Measurements from ENCODE around the gene MLX. TPM values are rescaled to one million over a fixed set of nuclear protein-coding genes. Genes with fewer than 3 reads are reported as not detected.
"Not testable (repeated sequence)": the region's sequence is repeated elsewhere in the genome, so short reads cannot be mapped to it uniquely, and the experiment has no call there.

Gene MLX
- total RNA-seq, 1 donor from 2014 or later: 26.1 TPM

GRCh38 chr17:42618442-42619150 lies 51.7 kb downstream of the MLX start:
- Mint-ChIP-seq H3K4me1 (peaks cover 3% of the 10 kb centered on the region), H3K36me3 (peaks cover 21% of the 10 kb centered on the region), H3K27me3 (ENCODE audit: low read depth) (no peaks in the 10 kb centered on the region), H3K4me3 (no peak overlapping the region), H3K27ac (no peak overlapping the region), H3K9me3 (no peaks in the 10 kb centered on the region)
- DNase-seq (ENCODE audit: low spot score in 2 of 2, unreplicated experiment in 2 of 2): no peak
- no peak for TF ChIP-seq CTCF (IDR thresholded peaks at IDR 0.05; ENCODE audit: unreplicated experiment)

- not testable (repeated sequence) for H3K36me3 Mint-ChIP-seq; H3K27me3 Mint-ChIP-seq (ENCODE audit: low read depth); H3K4me3 Mint-ChIP-seq; H3K4me1 Mint-ChIP-seq; H3K27ac Mint-ChIP-seq; H3K9me3 Mint-ChIP-seq; DNase-seq (ENCODE audit: low spot score in 2 of 2, unreplicated experiment in 2 of 2)
Measured at GRCh38 chr17:42621987-42622386, 55.1 kb downstream of the MLX start.

Other genes starting within 250 kb of the MLX start
- gene STAT3, start 178.7 kb upstream of the MLX start, total RNA-seq: 118 to 129 TPM (median 119 TPM) in 3 replicates
- gene CAVIN1, start 143.8 kb upstream of the MLX start, total RNA-seq: 53.3 to 54.3 TPM (median 53.9 TPM) in 3 replicates
- 60.4 to 65.6 TPM (median 65.6 TPM) in 3 replicates for gene ATP6V0A1, start 108.2 kb upstream of the MLX start, total RNA-seq
- 31.0 to 31.9 TPM (median 31.5 TPM) in 3 replicates for gene NAGLU, start 30.9 kb upstream of the MLX start, total RNA-seq
- gene HSD17B1, start 14.2 kb upstream of the MLX start, total RNA-seq: 1.6 to 3.0 TPM (median 2.2 TPM) in 3 replicates
- gene COASY, start 5.0 kb upstream of the MLX start, total RNA-seq: 60.7 to 62.0 TPM (median 61.4 TPM) in 3 replicates
- 8.3 to 9.8 TPM (median 9.7 TPM) in 3 replicates for gene PSMC3IP, start 10.6 kb downstream of the MLX start, total RNA-seq
- gene RETREG3, start 42.3 kb downstream of the MLX start, total RNA-seq: 77.7 to 79.1 TPM (median 77.8 TPM) in 3 replicates
- gene TUBG1, start 42.6 kb downstream of the MLX start, total RNA-seq: 35.0 to 42.9 TPM (median 38.4 TPM) in 3 replicates
- gene TUBG2, start 92.2 kb downstream of the MLX start, total RNA-seq: 30.6 to 33.7 TPM (median 33.4 TPM) in 3 replicates
- gene PLEKHH3, start 109.9 kb downstream of the MLX start, total RNA-seq: 35.9 to 38.2 TPM (median 37.8 TPM) in 3 replicates
- gene CCR10, start 114.7 kb downstream of the MLX start, total RNA-seq: 2.0 to 2.3 TPM (median 2.1 TPM) in 3 replicates
- gene CNTNAP1, start 115.4 kb downstream of the MLX start, total RNA-seq: 20.5 to 23.1 TPM (median 20.9 TPM) in 3 replicates
- gene EZH1, start 177.9 kb downstream of the MLX start, total RNA-seq: 38.4 to 45.1 TPM (median 42.5 TPM) in 3 replicates
- 19.5 to 22.3 TPM (median 21.6 TPM) in 3 replicates for gene RAMP2, start 194.1 kb downstream of the MLX start, total RNA-seq
- gene VPS25, start 206.3 kb downstream of the MLX start, total RNA-seq: 59.4 to 65.0 TPM (median 64.9 TPM) in 3 replicates
- 1.3 to 1.8 TPM (median 1.7 TPM) in 3 replicates for gene WNK4, start 213.5 kb downstream of the MLX start, total RNA-seq
- gene COA3, start 231.6 kb downstream of the MLX start, total RNA-seq: 52.4 to 57.4 TPM (median 54.3 TPM) in 3 replicates
- gene CNTD1, start 231.8 kb downstream of the MLX start, total RNA-seq: 0.09 to 0.14 TPM in 2 of 3 replicates, not detected in the other